GM12878 (cell line): Measurements from ENCODE around the gene LRP1. TPM values are rescaled to one million over a fixed set of nuclear protein-coding genes. Genes with fewer than 3 reads are reported as not detected.

Experiments
- microRNA counts: library from miRNA; unstranded; fragments of <30 nt; microRNA quantifications from one replicate; lab custom pipeline; 2016
- microRNA-seq: library from miRNA; unstranded; fragments of <30 nt; microRNA quantifications from one replicate; pipeline ENCODE4, GENCODE V29; 2018
- polyA plus RNA-seq, 11 experiments: library from polyadenylated mRNA; depleted of rRNA in 4 of 11; unstranded in 6 of 11; stranded (reverse) in 5 of 11; fragments of >200 nt; fragmentation: Nextera tagmentation in 4 of 11; fragmentation: Illumina TruSeq in 1 of 11; extraction: Ambion mirVana in 4 of 11; extraction: Trizol in 1 of 11; gene quantifications; 1 replicate in 1 of 11; 2 replicates in 10 of 11; pipeline versions ENCODE4 v1.2.1 to v1.2.3, GENCODE V29; 2011 to 2016; ENCODE audit warnings: inconsistent platforms in 2 of 11, missing spikeins in 2 of 11, low read depth in 1 of 11
- small RNA-seq: library from RNA; depleted of rRNA; stranded (forward); fragments of <200 nt; gene quantifications from one replicate; pipeline ENCODE3, GENCODE V24; 2014
- total RNA-seq, 4 experiments: library from RNA; depleted of rRNA in 3 of 4; stranded (reverse); fragments of >200 nt in 3 of 4; fragmentation: Illumina TruSeq in 1 of 4; extraction: Trizol in 1 of 4; gene quantifications; 2 replicates each; pipeline versions ENCODE4 v1.2.1 to v1.2.3, GENCODE V29; 2013 to 2021

LRP1 gene
- total and polyA plus RNA-seq, 10 of the 15 experiments (the other 5 are each of a cell fraction or from before 2014, with no cell fraction given) = under 0.01 to 1.1 (median 0.20) TPM; not detected in 2

MicroRNAs encoded within 50 kb of the gene (microRNA counts, 767-probe panel; counts per million panel counts)
- 1,512 counts per million, percentile 58 among the panel's probes with 10 or more counts for microRNA hsa-miR-1228-3p (lab: Ali Mortazavi, UCI)

Small RNA genes lying within 50 kb of the gene (microRNA-seq; reads per million reads assigned to microRNA genes)
- not detected for gene MIR1228

Small RNA genes lying within 50 kb of the gene (small RNA-seq; reads per million reads assigned to genes)
- not detected for gene MIR1228

Other genes starting within 250 kb of the LRP1 start
Only the 7 nearest of the 12 such genes appear.
- gene MYO1A, start 78.4 kb upstream of the LRP1 start, total RNA-seq (2014; rRNA removed) = 0.05 TPM in 1 of 2 replicates, not detected in the other
- gene MYO1A, start 78.4 kb upstream of the LRP1 start, total RNA-seq (2014; rRNA removed; fragmentation: Illumina TruSeq; extraction: Trizol) = 0.13 and 0.14 TPM in 2 replicates
- gene MYO1A, start 78.4 kb upstream of the LRP1 start, total RNA-seq (2021) = 0.08 and 0.10 TPM in 2 replicates
- 0.16 and 0.23 TPM in 2 replicates for gene MYO1A, start 78.4 kb upstream of the LRP1 start, polyA plus RNA-seq (2011; rRNA removed)
- gene MYO1A, start 78.4 kb upstream of the LRP1 start, polyA plus RNA-seq (2014; fragmentation: Illumina TruSeq; extraction: Trizol) = 0.16 TPM in 1 of 2 replicates, not detected in the other
- under 1 TPM in 1 of 2 experiments, not detected in 1; 0.05 TPM for gene MYO1A, start 78.4 kb upstream of the LRP1 start, polyA plus RNA-seq (2014; fragmentation: Nextera tagmentation; extraction: Ambion mirVana)
- 0.01 and 0.15 TPM in 2 replicates for gene MYO1A, start 78.4 kb upstream of the LRP1 start, polyA plus RNA-seq (2014; rRNA removed)
- under 1 TPM; 0.27 to 0.34 TPM for gene MYO1A, start 78.4 kb upstream of the LRP1 start, polyA plus RNA-seq (2016; fragmentation: Nextera tagmentation; extraction: Ambion mirVana)
- 19.7 and 22.6 TPM in 2 replicates for gene NEMP1, start 49.7 kb upstream of the LRP1 start, total RNA-seq (2014; rRNA removed)
- 17.7 and 19.7 TPM in 2 replicates for gene NEMP1, start 49.7 kb upstream of the LRP1 start, total RNA-seq (2014; rRNA removed; fragmentation: Illumina TruSeq; extraction: Trizol)
- gene NEMP1, start 49.7 kb upstream of the LRP1 start, total RNA-seq (2021) = 20.7 and 20.8 TPM in 2 replicates
- 45.9 and 61.7 TPM in 2 replicates for gene NEMP1, start 49.7 kb upstream of the LRP1 start, polyA plus RNA-seq (2011; rRNA removed)
- gene NEMP1, start 49.7 kb upstream of the LRP1 start, polyA plus RNA-seq (2014; fragmentation: Illumina TruSeq; extraction: Trizol) = 24.9 and 30.5 TPM in 2 replicates
- gene NEMP1, start 49.7 kb upstream of the LRP1 start, polyA plus RNA-seq (2014; fragmentation: Nextera tagmentation; extraction: Ambion mirVana) = 1 to 10 TPM; 4.0 to 4.7 TPM
- 17.8 and 20.6 TPM in 2 replicates for gene NEMP1, start 49.7 kb upstream of the LRP1 start, polyA plus RNA-seq (2014; rRNA removed)
- gene NEMP1, start 49.7 kb upstream of the LRP1 start, polyA plus RNA-seq (2016; fragmentation: Nextera tagmentation; extraction: Ambion mirVana) = 10 to 100 TPM; 18.2 to 20.0 TPM
- 28.4 and 30.1 TPM in 2 replicates for gene NAB2, start 39.4 kb upstream of the LRP1 start, total RNA-seq (2014; rRNA removed)
- 13.0 and 13.6 TPM in 2 replicates for gene NAB2, start 39.4 kb upstream of the LRP1 start, total RNA-seq (2014; rRNA removed; fragmentation: Illumina TruSeq; extraction: Trizol)
- 28.2 and 28.5 TPM in 2 replicates for gene NAB2, start 39.4 kb upstream of the LRP1 start, total RNA-seq (2021)
- 25.2 and 35.2 TPM in 2 replicates for gene NAB2, start 39.4 kb upstream of the LRP1 start, polyA plus RNA-seq (2011; rRNA removed)
- 7.9 and 17.0 TPM in 2 replicates for gene NAB2, start 39.4 kb upstream of the LRP1 start, polyA plus RNA-seq (2014; fragmentation: Illumina TruSeq; extraction: Trizol)
- 1 to 10 TPM in 1 of 2 experiments, under 1 TPM in 1; 0.35 to 1.0 TPM for gene NAB2, start 39.4 kb upstream of the LRP1 start, polyA plus RNA-seq (2014; fragmentation: Nextera tagmentation; extraction: Ambion mirVana)
- 28.0 and 28.6 TPM in 2 replicates for gene NAB2, start 39.4 kb upstream of the LRP1 start, polyA plus RNA-seq (2014; rRNA removed)
- 1 to 10 TPM; 3.6 to 5.8 TPM for gene NAB2, start 39.4 kb upstream of the LRP1 start, polyA plus RNA-seq (2016; fragmentation: Nextera tagmentation; extraction: Ambion mirVana)
- 100 and 101 TPM in 2 replicates for gene STAT6, start 17.1 kb upstream of the LRP1 start, total RNA-seq (2014; rRNA removed)
- 79.0 and 79.9 TPM in 2 replicates for gene STAT6, start 17.1 kb upstream of the LRP1 start, total RNA-seq (2014; rRNA removed; fragmentation: Illumina TruSeq; extraction: Trizol)
- 146 and 163 TPM in 2 replicates for gene STAT6, start 17.1 kb upstream of the LRP1 start, total RNA-seq (2021)
- 107 and 176 TPM in 2 replicates for gene STAT6, start 17.1 kb upstream of the LRP1 start, polyA plus RNA-seq (2011; rRNA removed)
- gene STAT6, start 17.1 kb upstream of the LRP1 start, polyA plus RNA-seq (2014; fragmentation: Illumina TruSeq; extraction: Trizol) = 161 and 168 TPM in 2 replicates
- gene STAT6, start 17.1 kb upstream of the LRP1 start, polyA plus RNA-seq (2014; fragmentation: Nextera tagmentation; extraction: Ambion mirVana) = 10 to 100 TPM; 14.2 to 17.3 TPM
- gene STAT6, start 17.1 kb upstream of the LRP1 start, polyA plus RNA-seq (2014; rRNA removed) = 153 and 157 TPM in 2 replicates
- gene STAT6, start 17.1 kb upstream of the LRP1 start, polyA plus RNA-seq (2016; fragmentation: Nextera tagmentation; extraction: Ambion mirVana) = 10 to 100 TPM; 61.0 to 63.3 TPM
- gene LRP1-AS, start 19.1 kb downstream of the LRP1 start, total RNA-seq (2014; rRNA removed) = not detected in 2 replicates
- not detected in 2 replicates for gene LRP1-AS, start 19.1 kb downstream of the LRP1 start, total RNA-seq (2014; rRNA removed; fragmentation: Illumina TruSeq; extraction: Trizol)
- gene LRP1-AS, start 19.1 kb downstream of the LRP1 start, total RNA-seq (2021) = not detected in 2 replicates
- not detected in 2 replicates for gene LRP1-AS, start 19.1 kb downstream of the LRP1 start, polyA plus RNA-seq (2011; rRNA removed)
- gene LRP1-AS, start 19.1 kb downstream of the LRP1 start, polyA plus RNA-seq (2014; fragmentation: Illumina TruSeq; extraction: Trizol) = not detected in 2 replicates
- not detected for gene LRP1-AS, start 19.1 kb downstream of the LRP1 start, polyA plus RNA-seq (2014; fragmentation: Nextera tagmentation; extraction: Ambion mirVana)
- not detected in 2 replicates for gene LRP1-AS, start 19.1 kb downstream of the LRP1 start, polyA plus RNA-seq (2014; rRNA removed)
- gene LRP1-AS, start 19.1 kb downstream of the LRP1 start, polyA plus RNA-seq (2016; fragmentation: Nextera tagmentation; extraction: Ambion mirVana) = not detected
- not detected in 2 replicates for gene NXPH4, start 88.3 kb downstream of the LRP1 start, total RNA-seq (2014; rRNA removed)
- gene NXPH4, start 88.3 kb downstream of the LRP1 start, total RNA-seq (2014; rRNA removed; fragmentation: Illumina TruSeq; extraction: Trizol) = not detected in 2 replicates
- gene NXPH4, start 88.3 kb downstream of the LRP1 start, total RNA-seq (2021) = 0.19 and 0.26 TPM in 2 replicates
- not detected in 2 replicates for gene NXPH4, start 88.3 kb downstream of the LRP1 start, polyA plus RNA-seq (2011; rRNA removed)
- 0.03 TPM in 1 of 2 replicates, not detected in the other for gene NXPH4, start 88.3 kb downstream of the LRP1 start, polyA plus RNA-seq (2014; fragmentation: Illumina TruSeq; extraction: Trizol)
- gene NXPH4, start 88.3 kb downstream of the LRP1 start, polyA plus RNA-seq (2014; fragmentation: Nextera tagmentation; extraction: Ambion mirVana) = not detected
- not detected in 2 replicates for gene NXPH4, start 88.3 kb downstream of the LRP1 start, polyA plus RNA-seq (2014; rRNA removed)
- not detected for gene NXPH4, start 88.3 kb downstream of the LRP1 start, polyA plus RNA-seq (2016; fragmentation: Nextera tagmentation; extraction: Ambion mirVana)
- gene SHMT2, start 101.2 kb downstream of the LRP1 start, total RNA-seq (2014; rRNA removed) = 247 and 292 TPM in 2 replicates
- gene SHMT2, start 101.2 kb downstream of the LRP1 start, total RNA-seq (2014; rRNA removed; fragmentation: Illumina TruSeq; extraction: Trizol) = 147 and 158 TPM in 2 replicates
- 288 and 297 TPM in 2 replicates for gene SHMT2, start 101.2 kb downstream of the LRP1 start, total RNA-seq (2021)
- 93.5 and 253 TPM in 2 replicates for gene SHMT2, start 101.2 kb downstream of the LRP1 start, polyA plus RNA-seq (2011; rRNA removed)
- 96.4 and 282 TPM in 2 replicates for gene SHMT2, start 101.2 kb downstream of the LRP1 start, polyA plus RNA-seq (2014; fragmentation: Illumina TruSeq; extraction: Trizol)
- 10 to 100 TPM; 57.0 to 65.6 TPM for gene SHMT2, start 101.2 kb downstream of the LRP1 start, polyA plus RNA-seq (2014; fragmentation: Nextera tagmentation; extraction: Ambion mirVana)
- 193 and 221 TPM in 2 replicates for gene SHMT2, start 101.2 kb downstream of the LRP1 start, polyA plus RNA-seq (2014; rRNA removed)
- gene SHMT2, start 101.2 kb downstream of the LRP1 start, polyA plus RNA-seq (2016; fragmentation: Nextera tagmentation; extraction: Ambion mirVana) = 100 to 1,000 TPM; 153 to 178 TPM